ENCODE results near the gene MTM1. TPM values are rescaled to one million over a fixed set of nuclear protein-coding genes. Genes with fewer than 3 reads are reported as not detected.

The MTM1 gene
- polyA plus RNA-seq, 1 of the 3 experiments (the other 2 are of a cell fraction), result 2.7 TPM

- no peak for TF ChIP-seq NFIC (IDR thresholded peaks at IDR 0.05; ENCODE audit: borderline replicate concordance)
- no peak for TF ChIP-seq IRF3 (IDR thresholded peaks at IDR 0.05; ENCODE audit: low read depth, low read length)
- no peak for TF ChIP-seq MXI1 (IDR thresholded peaks at IDR 0.05; ENCODE audit: low read depth, low read length)
- TF ChIP-seq TEAD4 (IDR thresholded peaks at IDR 0.05; ENCODE audit: borderline replicate concordance, insufficient read depth), result no peak
- TF ChIP-seq RFX5 (IDR thresholded peaks at IDR 0.05; ENCODE audit: low read length), result no peak
- no peaks in the 10 kb centered on the region for H3K36me3 ChIP-seq (replicated peaks in 1 of 2; ENCODE audit: control insufficient read depth in 1 of 2, insufficient read depth in 2 of 2, low read length in 1 of 2)
- H4K20me1 ChIP-seq (ENCODE audit: insufficient read depth), result no peaks in the 10 kb centered on the region
- 42% methylated on average over 5 of the region's 5 CpGs for WGBS (ENCODE audit: low lambda C conversion rate)
- no peaks in the 10 kb centered on the region for H3K27me3 ChIP-seq (ENCODE audit: insufficient read depth)
- H3F3A ChIP-seq (replicated peaks; ENCODE audit: insufficient read depth), result peaks cover 20% of the 10 kb centered on the region
- peak; percentile 12 for DNase-seq
- H3K79me2 ChIP-seq (ENCODE audit: insufficient read depth), result no peaks in the 10 kb centered on the region
- peak overlapping the region in 1 of 2 experiments; percentile 55; a peak in 1 of 4 replicates for H3K27ac ChIP-seq (ENCODE audit: low read depth in 2 of 2, low read length in 1 of 2)
- peaks cover 4 to 13% of the 10 kb centered on the region in 2 experiments; a peak in 1 of 4 replicates for H3K4me1 ChIP-seq (ENCODE audit: control insufficient read depth in 1 of 2, insufficient read depth in 2 of 2, low read depth in 1 of 2, low read length in 1 of 2)
- H3K9ac ChIP-seq, result no peak overlapping the region
- CTCF ChIA-PET, result interaction anchor here (0.6 to 3.4 kb wide), 6 partner anchors 9 to 80 kb away, joined by 3 to 16 read pairs (median 4); no protein-coding TSS in a partner anchor
- no peak overlapping the region for H2AFZ ChIP-seq (ENCODE audit: low read depth)
- POLR2A ChIA-PET, result no interaction called here
- no peaks in the 10 kb centered on the region for H3K9me3 ChIP-seq
- H3K4me3 ChIP-seq (ENCODE audit: low read depth in 2 of 2, low read length in 1 of 2), result peak overlapping the region in 1 of 2 experiments; percentile 60; a peak in 3 of 4 replicates
- no peaks in the 10 kb centered on the region for H3K9me2 ChIP-seq
- H3K4me2 ChIP-seq, result peak overlapping the region; percentile 34
These were observed 123.9 kb downstream of the MTM1 start for GRCh38 chrX:150692296-150692695.

- ChIA-PET POLR2A (no interaction called here), CTCF (interaction anchor here (0.6 to 3.4 kb wide), 5 partner anchors 8 to 79 kb away, joined by 3 to 16 read pairs (median 6); no protein-coding TSS in a partner anchor)
- H3K36me3 ChIP-seq (replicated peaks in 1 of 2; ENCODE audit: control insufficient read depth in 1 of 2, insufficient read depth in 2 of 2, low read length in 1 of 2), result no peaks in the 10 kb centered on the region
- H3K9ac ChIP-seq, result peak within 1 kb of the TSS; percentile 60
- peak within 1 kb of the TSS; percentile 86 for H3K4me2 ChIP-seq
- no peaks in the 10 kb centered on the region for H4K20me1 ChIP-seq (ENCODE audit: insufficient read depth)
- H3K27me3 ChIP-seq (ENCODE audit: insufficient read depth), result no peaks in the 10 kb centered on the region
- peak; percentile 84 for DNase-seq
- WGBS (ENCODE audit: low lambda C conversion rate), result 19% methylated on average over 31 of the region's 92 CpGs
- peak within 1 kb of the TSS; percentile 60 to 62 for H3K4me3 ChIP-seq (ENCODE audit: low read depth in 2 of 2, low read length in 1 of 2)
- H3K4me1 ChIP-seq (ENCODE audit: control insufficient read depth in 1 of 2, insufficient read depth in 2 of 2, low read depth in 1 of 2, low read length in 1 of 2), result peaks cover 4 to 13% of the 10 kb centered on the region in 2 experiments; a peak in 1 of 4 replicates
- H3K9me3 ChIP-seq, result no peaks in the 10 kb centered on the region
- TF ChIP-seq ELF1 (IDR thresholded peaks at IDR 0.05) (no peak), YY1 (IDR thresholded peaks at IDR 0.05; ENCODE audit: low read depth) (0 out of 2 replicates have a peak, but pooled peaks have one; percentile 56), TAF1 (IDR thresholded peaks at IDR 0.05; ENCODE audit: borderline replicate concordance, low read depth, low read length) (0 out of 2 replicates have a peak, but pooled peaks have one; percentile 27)
- H3F3A ChIP-seq (replicated peaks; ENCODE audit: insufficient read depth), result peaks cover 20% of the 10 kb centered on the region
- no peaks in the 10 kb centered on the region for H3K79me2 ChIP-seq (ENCODE audit: insufficient read depth)
- H3K27ac ChIP-seq (ENCODE audit: low read depth in 2 of 2, low read length in 1 of 2), result peak within 1 kb of the TSS; percentile 55 to 61; a peak in 3 of 4 replicates
- no peaks in the 10 kb centered on the region for H3K9me2 ChIP-seq
- peak within 1 kb of the TSS; percentile 83; the same call in 1 of the 2 replicates for H2AFZ ChIP-seq (ENCODE audit: low read depth)
These were observed 124.7 kb downstream of the MTM1 start, which contains the start of gene MTMR1 for GRCh38 chrX:150692831-150693724. TSS of gene MTMR1 (plus strand) at chrX:150693396. CDS start at chrX:150693531, 135 bp downstream.
